Pulmonary artery endothelial cell (primary cell): ENCODE data around the gene TANGO6. TPM values are rescaled to one million over a fixed set of nuclear protein-coding genes. Genes with fewer than 3 reads are reported as not detected.
A peak's percentile ranks its signal among the peaks of the same experiment; 100 is the strongest.

ENCODE experiments used
- DNase-seq: peaks from one replicate; pipeline ENCODE4 v3.0.0-alpha.2; 2011; ENCODE audit warnings: low read depth, low spot score
- total RNA-seq: library from RNA; depleted of rRNA; stranded (reverse); fragments of >200 nt; gene quantifications from 2 replicates; pipeline ENCODE4 v1.2.3, GENCODE V29; 2014

The TANGO6 gene
- total RNA-seq, 1 donor from 2014 or later: 20.9 TPM

- DNase-seq: no peak
These were observed 155.8 kb downstream of the TANGO6 start for GRCh38 chr16:68999114-68999513.

- no peak for DNase-seq
These were observed 160.2 kb downstream of the TANGO6 start for GRCh38 chr16:69003500-69003899.

GRCh38 chr16:69005641-69006355, 162.5 kb downstream of the TANGO6 start:
- no peak for DNase-seq

GRCh38 chr16:69012906-69013305, 169.6 kb downstream of the TANGO6 start:
- DNase-seq: no peak

GRCh38 chr16:69013991-69014390, 170.7 kb downstream of the TANGO6 start:
- no peak for DNase-seq

GRCh38 chr16:69014811-69015210, 171.5 kb downstream of the TANGO6 start:
- DNase-seq: no peak

- DNase-seq: peak; percentile 45
These were observed 173.9 kb downstream of the TANGO6 start for GRCh38 chr16:69017036-69017783.

GRCh38 chr16:69019811-69020210, 176.5 kb downstream of the TANGO6 start:
- no peak for DNase-seq

- no peak for DNase-seq
These were observed 185.8 kb downstream of the TANGO6 start for GRCh38 chr16:69029121-69029520.

- DNase-seq: no peak
These were observed 188.6 kb downstream of the TANGO6 start for GRCh38 chr16:69031877-69032301.

- no peak for DNase-seq
These were observed 190.0 kb downstream of the TANGO6 start for GRCh38 chr16:69033151-69033949.

GRCh38 chr16:69035375-69035774, 192.0 kb downstream of the TANGO6 start:
- DNase-seq: no peak

GRCh38 chr16:69036399-69037091, 193.2 kb downstream of the TANGO6 start:
- DNase-seq: no peak

- no peak for DNase-seq
These were observed 194.2 kb downstream of the TANGO6 start for GRCh38 chr16:69037373-69038160.

- peak; percentile 44 for DNase-seq
These were observed 196.1 kb downstream of the TANGO6 start for GRCh38 chr16:69039333-69039941.

- DNase-seq: peak; percentile 51
These were observed 197.0 kb downstream of the TANGO6 start for GRCh38 chr16:69040144-69040909.

- DNase-seq: no peak
These were observed 205.2 kb downstream of the TANGO6 start for GRCh38 chr16:69048328-69049120.

- DNase-seq: no peak
These were observed 205.8 kb downstream of the TANGO6 start for GRCh38 chr16:69049146-69049545.
